GM12878 (cell line): ENCODE data around the gene CCDC28B. TPM values are rescaled to one million over a fixed set of nuclear protein-coding genes. Genes with fewer than 3 reads are reported as not detected.

Experiments
- ATF7 ChIP-seq: fragments of 450-650 bp; IDR thresholded peaks from 2 replicates; pipeline ENCODE4 v1.6.1; 2016; ENCODE audit warnings: low read depth, mild to moderate bottlenecking
- CHD2 ChIP-seq: IDR thresholded peaks from 2 replicates; pipeline ENCODE4 v1.6.1; 2011; ENCODE audit warnings: low read depth, low read length, improper control_type of control experiment, borderline replicate concordance
- CREM ChIP-seq: IDR thresholded peaks from 2 replicates; pipeline ENCODE4 v1.6.1; 2014; ENCODE audit warnings: antibody characterized with exemption, low read depth
- ELK1 ChIP-seq: IDR thresholded peaks from 2 replicates; pipeline ENCODE4 v1.6.1; 2012; ENCODE audit warnings: low read depth, low read length, improper control_type of control experiment
- ESRRA ChIP-seq: IDR thresholded peaks from 2 replicates; pipeline ENCODE4 v1.6.1; 2012; ENCODE audit warnings: mild to moderate bottlenecking, low read length, improper control_type of control experiment
- EZH2 ChIP-seq: IDR thresholded peaks from 2 replicates; pipeline ENCODE4 v1.6.1; 2012; ENCODE audit warnings: low read depth, mild to moderate bottlenecking, control low read depth, inconsistent platforms, low read length, borderline replicate concordance; ENCODE audit not compliant: control insufficient read depth
- IKZF1 ChIP-seq: fragments of 450-650 bp; conservative IDR thresholded peaks from 2 replicates; pipeline ENCODE4 v1.6.1; 2017; ENCODE audit warnings: antibody characterized with exemption, mild to moderate bottlenecking
- MTA3 ChIP-seq: IDR thresholded peaks from 2 replicates; pipeline ENCODE4 v1.6.1; 2012; ENCODE audit warnings: low read length, inconsistent platforms, borderline replicate concordance
- NBN ChIP-seq: fragments of 450-650 bp; IDR thresholded peaks from 2 replicates; pipeline ENCODE4 v1.6.1; 2016
- SREBF1 ChIP-seq: IDR thresholded peaks from 2 replicates; pipeline ENCODE4 v1.6.1; 2012; ENCODE audit warnings: mild to moderate bottlenecking, low read length
- TBL1XR1 ChIP-seq: IDR thresholded peaks from 2 replicates; pipeline ENCODE4 v1.6.1; 2012; ENCODE audit warnings: low read depth, low read length, improper control_type of control experiment
- WRNIP1 ChIP-seq: IDR thresholded peaks from 2 replicates; pipeline ENCODE4 v1.6.1; 2011; ENCODE audit warnings: low read depth, low read length, improper control_type of control experiment, borderline replicate concordance
- YBX1 ChIP-seq: fragments of 450-650 bp; IDR thresholded peaks from 2 replicates; pipeline ENCODE4 v1.6.1; 2016; ENCODE audit warnings: antibody characterized with exemption
- YY1 ChIP-seq: IDR thresholded peaks from 2 replicates; pipeline ENCODE4 v1.6.1; 2011; ENCODE audit warnings: low read depth, mild to moderate bottlenecking, low read length
- ZBED1 ChIP-seq: IDR thresholded peaks from 2 replicates; pipeline ENCODE4 v1.6.1; 2016; ENCODE audit warnings: borderline replicate concordance
- ZZZ3 ChIP-seq: IDR thresholded peaks from 2 replicates; pipeline ENCODE4 v1.6.1; 2011; ENCODE audit warnings: low read depth; ENCODE audit not compliant: control insufficient read depth, insufficient read length
- polyA plus RNA-seq, 11 experiments: library from polyadenylated mRNA; depleted of rRNA in 4 of 11; unstranded in 6 of 11; stranded (reverse) in 5 of 11; fragments of >200 nt; fragmentation: Nextera tagmentation in 4 of 11; fragmentation: Illumina TruSeq in 1 of 11; extraction: Ambion mirVana in 4 of 11; extraction: Trizol in 1 of 11; gene quantifications; 1 replicate in 1 of 11; 2 replicates in 10 of 11; pipeline versions ENCODE4 v1.2.1 to v1.2.3, GENCODE V29; 2011 to 2016; ENCODE audit warnings: inconsistent platforms in 2 of 11, missing spikeins in 2 of 11, low read depth in 1 of 11
- total RNA-seq, 4 experiments: library from RNA; depleted of rRNA in 3 of 4; stranded (reverse); fragments of >200 nt in 3 of 4; fragmentation: Illumina TruSeq in 1 of 4; extraction: Trizol in 1 of 4; gene quantifications; 2 replicates each; pipeline versions ENCODE4 v1.2.1 to v1.2.3, GENCODE V29; 2013 to 2021
- TF ChIP-seq, protein P1 (sequence below): fragments of 150-350 bp; IDR thresholded peaks from 2 replicates; pipeline ENCODE4 v1.6.1; 2016; ENCODE audit warnings: low read depth, low read length
- TF ChIP-seq, protein P2 (sequence below): IDR thresholded peaks from 2 replicates; pipeline ENCODE4 v1.6.1; 2011; ENCODE audit warnings: low read depth, low read length, improper control_type of control experiment, borderline replicate concordance
- TF ChIP-seq, protein P3 (sequence below): fragments of 450-650 bp; IDR thresholded peaks from 2 replicates; pipeline ENCODE4 v1.6.1; 2017; ENCODE audit warnings: mild to moderate bottlenecking, moderate library complexity

Gene CCDC28B
- total and polyA plus RNA-seq, 10 of the 15 experiments (the other 5 are each of a cell fraction or from before 2014, with no cell fraction given): 10.5 to 135 (median 90.6) TPM

DNA sequence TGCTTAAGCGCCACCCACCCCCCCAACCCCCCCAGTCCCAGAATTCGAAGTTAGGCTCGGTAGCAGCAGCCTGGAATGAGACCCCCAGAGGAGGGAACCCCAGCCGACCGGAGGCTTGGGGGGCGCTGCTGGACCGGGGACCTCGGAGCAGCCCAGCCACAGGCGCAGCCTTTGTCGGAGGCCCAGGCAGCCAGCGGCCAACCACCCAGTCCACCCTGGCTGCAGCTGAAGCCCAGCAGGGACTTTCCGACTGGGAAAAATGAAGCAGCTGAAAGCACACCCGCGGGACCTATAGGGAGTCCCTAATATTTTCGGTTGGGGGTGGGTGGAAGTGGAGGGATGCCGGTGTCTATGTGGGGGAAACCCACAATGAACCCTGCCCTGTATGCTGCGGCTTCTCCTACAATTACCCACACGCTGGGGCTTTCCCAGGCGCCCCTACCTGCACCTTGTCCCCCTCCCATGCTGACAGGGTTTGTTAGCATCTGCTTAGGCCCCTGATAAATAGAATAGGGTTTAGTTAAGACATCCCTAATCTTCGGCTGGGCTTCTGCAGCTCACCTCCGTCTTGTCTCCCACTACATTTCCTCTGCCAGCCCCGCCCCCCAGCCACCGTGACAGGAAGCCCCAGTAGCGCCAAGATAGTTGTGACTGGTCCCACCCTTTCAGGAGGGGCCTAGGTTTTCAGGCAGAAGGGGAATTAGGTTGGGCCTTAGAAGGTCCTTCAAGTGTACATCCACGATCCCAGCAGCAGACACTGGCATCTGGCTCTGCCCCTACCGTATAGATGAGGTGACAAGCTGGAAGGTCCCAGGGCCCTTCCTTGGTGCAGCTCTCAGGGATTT, 838 bp downstream of the CCDC28B start (continued):
- TF ChIP-seq, protein P1, sequence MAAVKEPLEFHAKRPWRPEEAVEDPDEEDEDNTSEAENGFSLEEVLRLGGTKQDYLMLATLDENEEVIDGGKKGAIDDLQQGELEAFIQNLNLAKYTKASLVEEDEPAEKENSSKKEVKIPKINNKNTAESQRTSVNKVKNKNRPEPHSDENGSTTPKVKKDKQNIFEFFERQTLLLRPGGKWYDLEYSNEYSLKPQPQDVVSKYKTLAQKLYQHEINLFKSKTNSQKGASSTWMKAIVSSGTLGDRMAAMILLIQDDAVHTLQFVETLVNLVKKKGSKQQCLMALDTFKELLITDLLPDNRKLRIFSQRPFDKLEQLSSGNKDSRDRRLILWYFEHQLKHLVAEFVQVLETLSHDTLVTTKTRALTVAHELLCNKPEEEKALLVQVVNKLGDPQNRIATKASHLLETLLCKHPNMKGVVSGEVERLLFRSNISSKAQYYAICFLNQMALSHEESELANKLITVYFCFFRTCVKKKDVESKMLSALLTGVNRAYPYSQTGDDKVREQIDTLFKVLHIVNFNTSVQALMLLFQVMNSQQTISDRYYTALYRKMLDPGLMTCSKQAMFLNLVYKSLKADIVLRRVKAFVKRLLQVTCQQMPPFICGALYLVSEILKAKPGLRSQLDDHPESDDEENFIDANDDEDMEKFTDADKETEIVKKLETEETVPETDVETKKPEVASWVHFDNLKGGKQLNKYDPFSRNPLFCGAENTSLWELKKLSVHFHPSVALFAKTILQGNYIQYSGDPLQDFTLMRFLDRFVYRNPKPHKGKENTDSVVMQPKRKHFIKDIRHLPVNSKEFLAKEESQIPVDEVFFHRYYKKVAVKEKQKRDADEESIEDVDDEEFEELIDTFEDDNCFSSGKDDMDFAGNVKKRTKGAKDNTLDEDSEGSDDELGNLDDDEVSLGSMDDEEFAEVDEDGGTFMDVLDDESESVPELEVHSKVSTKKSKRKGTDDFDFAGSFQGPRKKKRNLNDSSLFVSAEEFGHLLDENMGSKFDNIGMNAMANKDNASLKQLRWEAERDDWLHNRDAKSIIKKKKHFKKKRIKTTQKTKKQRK: no peak
- no peak for TF ChIP-seq ELK1
- 0 out of 2 replicates have a peak, but pooled peaks have one; percentile 26 for TF ChIP-seq NBN
- TF ChIP-seq CREM: no peak; the same call in 1 of the 2 replicates
- TF ChIP-seq SREBF1: no peak
- no peak for TF ChIP-seq YBX1
- TF ChIP-seq CHD2: peak; percentile 18; the same call in 1 of the 2 replicates
- TF ChIP-seq, protein P2, sequence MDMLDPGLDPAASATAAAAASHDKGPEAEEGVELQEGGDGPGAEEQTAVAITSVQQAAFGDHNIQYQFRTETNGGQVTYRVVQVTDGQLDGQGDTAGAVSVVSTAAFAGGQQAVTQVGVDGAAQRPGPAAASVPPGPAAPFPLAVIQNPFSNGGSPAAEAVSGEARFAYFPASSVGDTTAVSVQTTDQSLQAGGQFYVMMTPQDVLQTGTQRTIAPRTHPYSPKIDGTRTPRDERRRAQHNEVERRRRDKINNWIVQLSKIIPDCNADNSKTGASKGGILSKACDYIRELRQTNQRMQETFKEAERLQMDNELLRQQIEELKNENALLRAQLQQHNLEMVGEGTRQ: no peak
- TF ChIP-seq EZH2: no peak
- 0 out of 2 replicates have a peak, but pooled peaks have one; percentile 33 for TF ChIP-seq MTA3
- peak; percentile 46; the same call in 1 of the 2 replicates for TF ChIP-seq YY1
- TF ChIP-seq IKZF1: peak; percentile 93
- TF ChIP-seq ZZZ3: no peak
- peak; percentile 50 for TF ChIP-seq ATF7
- TF ChIP-seq ESRRA: no peak
- peak; percentile 58 for TF ChIP-seq TBL1XR1
- TF ChIP-seq WRNIP1: no peak
- TF ChIP-seq, protein P3, sequence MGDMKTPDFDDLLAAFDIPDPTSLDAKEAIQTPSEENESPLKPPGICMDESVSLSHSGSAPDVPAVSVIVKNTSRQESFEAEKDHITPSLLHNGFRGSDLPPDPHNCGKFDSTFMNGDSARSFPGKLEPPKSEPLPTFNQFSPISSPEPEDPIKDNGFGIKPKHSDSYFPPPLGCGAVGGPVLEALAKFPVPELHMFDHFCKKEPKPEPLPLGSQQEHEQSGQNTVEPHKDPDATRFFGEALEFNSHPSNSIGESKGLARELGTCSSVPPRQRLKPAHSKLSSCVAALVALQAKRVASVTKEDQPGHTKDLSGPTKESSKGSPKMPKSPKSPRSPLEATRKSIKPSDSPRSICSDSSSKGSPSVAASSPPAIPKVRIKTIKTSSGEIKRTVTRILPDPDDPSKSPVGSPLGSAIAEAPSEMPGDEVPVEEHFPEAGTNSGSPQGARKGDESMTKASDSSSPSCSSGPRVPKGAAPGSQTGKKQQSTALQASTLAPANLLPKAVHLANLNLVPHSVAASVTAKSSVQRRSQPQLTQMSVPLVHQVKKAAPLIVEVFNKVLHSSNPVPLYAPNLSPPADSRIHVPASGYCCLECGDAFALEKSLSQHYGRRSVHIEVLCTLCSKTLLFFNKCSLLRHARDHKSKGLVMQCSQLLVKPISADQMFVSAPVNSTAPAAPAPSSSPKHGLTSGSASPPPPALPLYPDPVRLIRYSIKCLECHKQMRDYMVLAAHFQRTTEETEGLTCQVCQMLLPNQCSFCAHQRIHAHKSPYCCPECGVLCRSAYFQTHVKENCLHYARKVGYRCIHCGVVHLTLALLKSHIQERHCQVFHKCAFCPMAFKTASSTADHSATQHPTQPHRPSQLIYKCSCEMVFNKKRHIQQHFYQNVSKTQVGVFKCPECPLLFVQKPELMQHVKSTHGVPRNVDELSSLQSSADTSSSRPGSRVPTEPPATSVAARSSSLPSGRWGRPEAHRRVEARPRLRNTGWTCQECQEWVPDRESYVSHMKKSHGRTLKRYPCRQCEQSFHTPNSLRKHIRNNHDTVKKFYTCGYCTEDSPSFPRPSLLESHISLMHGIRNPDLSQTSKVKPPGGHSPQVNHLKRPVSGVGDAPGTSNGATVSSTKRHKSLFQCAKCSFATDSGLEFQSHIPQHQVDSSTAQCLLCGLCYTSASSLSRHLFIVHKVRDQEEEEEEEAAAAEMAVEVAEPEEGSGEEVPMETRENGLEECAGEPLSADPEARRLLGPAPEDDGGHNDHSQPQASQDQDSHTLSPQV: no peak
- 0 out of 2 replicates have a peak, but pooled peaks have one; percentile 33 for TF ChIP-seq ZBED1
